OCI-LY3 (cell line): Measurements from ENCODE around the gene ARAP1.

Source experiments
- H2AFZ ChIP-seq: fragments of 200-600, 300-600 bp; shearing (Covaris generic); 2 replicates; pipeline ENCODE4 v1.6.0; 2014; ENCODE audit warnings: antibody characterized with exemption, low read depth, low read length
- H3K27ac ChIP-seq: fragments of 200-600, 300-600 bp; sonication (generic); 2 replicates; pipeline ENCODE4 v1.5.1; 2014; ENCODE audit warnings: mild to moderate bottlenecking, low read length, moderate library complexity, mixed read lengths
- H3K27me3 ChIP-seq: fragments of 200-600, 300-600 bp; sonication (generic); 2 replicates; pipeline ENCODE4 v1.6.1; 2014; ENCODE audit warnings: low read depth, low read length, mixed read lengths
- H3K36me3 ChIP-seq: fragments of 200-600, 300-600 bp; sonication (generic); replicated peaks from 2 replicates; pipeline ENCODE3; 2014; ENCODE audit warnings: low read depth, low read length, mixed read lengths
- H3K4me1 ChIP-seq: fragments of 300-600, 200-600 bp; sonication (generic); 2 replicates; pipeline ENCODE4 v1.6.1; 2014; ENCODE audit warnings: low read length, mixed read lengths
- H3K4me2 ChIP-seq: fragments of 200-600, 300-600 bp; sonication (generic); 2 replicates; pipeline ENCODE4 v1.6.1; 2014; ENCODE audit warnings: low read length, mixed read lengths
- H3K4me3 ChIP-seq: fragments of 300-600, 200-600 bp; sonication (generic); 2 replicates; pipeline ENCODE4 v1.5.1; 2014; ENCODE audit warnings: antibody characterized with exemption, mild to moderate bottlenecking, low read length, moderate library complexity
- H3K79me2 ChIP-seq: fragments of 300-600, 200-600 bp; shearing (Covaris generic); 2 replicates; pipeline ENCODE4 v1.6.1; 2014; ENCODE audit warnings: mild to moderate bottlenecking, low read length, mixed read lengths
- H3K9ac ChIP-seq: fragments of 300-600, 200-600 bp; shearing (Covaris generic); 2 replicates; pipeline ENCODE4 v1.6.0; 2014; ENCODE audit warnings: mild to moderate bottlenecking, low read length, moderate library complexity
- H3K9me3 ChIP-seq: fragments of 200-600, 300-600 bp; shearing (Covaris generic); 2 replicates; pipeline ENCODE4 v1.6.1; 2014; ENCODE audit warnings: low read length, mixed read lengths; ENCODE audit not compliant: insufficient read depth
- H4K20me1 ChIP-seq: fragments of 200-600, 300-600 bp; sonication (generic); 2 replicates; pipeline ENCODE4 v1.6.1; 2016; ENCODE audit warnings: low read length, mixed read lengths; ENCODE audit not compliant: insufficient read depth
- EZH2phosphoT487 ChIP-seq: fragments of 200-600 bp; shearing (Covaris generic); IDR thresholded peaks from 2 replicates; pipeline ENCODE4 v1.6.1; 2018; ENCODE audit warnings: antibody characterized with exemption, mixed run types, low read depth
- TF ChIP-seq, protein P1 (sequence below): fragments of 200-600, 300-600 bp; sonication (generic); IDR thresholded peaks from 2 replicates; pipeline ENCODE4 v1.5.1; 2014; ENCODE audit warnings: antibody characterized with exemption, low read length, low read depth

ARAP1 gene

DNA sequence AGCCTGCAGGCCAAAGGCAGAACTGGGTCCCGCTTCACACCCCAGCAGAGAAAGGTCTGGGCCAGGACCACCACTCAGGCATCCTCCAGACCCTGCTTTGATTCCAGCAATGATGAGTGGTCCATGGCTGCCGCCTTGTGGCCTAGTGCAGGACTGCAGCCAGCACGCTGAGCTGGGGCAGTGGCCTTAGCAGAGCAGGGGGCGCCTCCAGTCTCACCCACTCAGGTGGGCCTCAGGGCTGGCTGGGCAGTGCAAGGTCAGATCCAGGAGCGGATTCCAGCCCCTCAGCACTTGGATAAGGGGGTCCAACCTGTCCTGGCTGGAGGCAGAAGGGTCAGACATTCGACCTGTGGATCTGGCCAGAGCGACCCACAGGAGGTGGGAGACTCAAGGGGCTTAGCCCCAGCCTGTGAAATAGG, 68.4 kb downstream of the ARAP1 start:
- Histone ChIP-seq H3K9me3 (no peaks in the 10 kb centered on the region), H2AFZ (no peak overlapping the region), H3K4me1 (no peaks in the 10 kb centered on the region), H3K27me3 (peaks cover 1% of the 10 kb centered on the region; the same call in 1 of the 2 replicates), H3K9ac (no peak overlapping the region), H3K4me2 (no peak overlapping the region), H3K36me3 (peaks cover 20% of the 10 kb centered on the region), H3K79me2 (no peaks in the 10 kb centered on the region), H4K20me1 (peaks cover 24% of the 10 kb centered on the region), H3K4me3 (no peak overlapping the region), H3K27ac (no peak overlapping the region)
- no peak for TF ChIP-seq EZH2phosphoT487
- TF ChIP-seq, protein P1, sequence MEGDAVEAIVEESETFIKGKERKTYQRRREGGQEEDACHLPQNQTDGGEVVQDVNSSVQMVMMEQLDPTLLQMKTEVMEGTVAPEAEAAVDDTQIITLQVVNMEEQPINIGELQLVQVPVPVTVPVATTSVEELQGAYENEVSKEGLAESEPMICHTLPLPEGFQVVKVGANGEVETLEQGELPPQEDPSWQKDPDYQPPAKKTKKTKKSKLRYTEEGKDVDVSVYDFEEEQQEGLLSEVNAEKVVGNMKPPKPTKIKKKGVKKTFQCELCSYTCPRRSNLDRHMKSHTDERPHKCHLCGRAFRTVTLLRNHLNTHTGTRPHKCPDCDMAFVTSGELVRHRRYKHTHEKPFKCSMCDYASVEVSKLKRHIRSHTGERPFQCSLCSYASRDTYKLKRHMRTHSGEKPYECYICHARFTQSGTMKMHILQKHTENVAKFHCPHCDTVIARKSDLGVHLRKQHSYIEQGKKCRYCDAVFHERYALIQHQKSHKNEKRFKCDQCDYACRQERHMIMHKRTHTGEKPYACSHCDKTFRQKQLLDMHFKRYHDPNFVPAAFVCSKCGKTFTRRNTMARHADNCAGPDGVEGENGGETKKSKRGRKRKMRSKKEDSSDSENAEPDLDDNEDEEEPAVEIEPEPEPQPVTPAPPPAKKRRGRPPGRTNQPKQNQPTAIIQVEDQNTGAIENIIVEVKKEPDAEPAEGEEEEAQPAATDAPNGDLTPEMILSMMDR, result peak; percentile 92

DNA sequence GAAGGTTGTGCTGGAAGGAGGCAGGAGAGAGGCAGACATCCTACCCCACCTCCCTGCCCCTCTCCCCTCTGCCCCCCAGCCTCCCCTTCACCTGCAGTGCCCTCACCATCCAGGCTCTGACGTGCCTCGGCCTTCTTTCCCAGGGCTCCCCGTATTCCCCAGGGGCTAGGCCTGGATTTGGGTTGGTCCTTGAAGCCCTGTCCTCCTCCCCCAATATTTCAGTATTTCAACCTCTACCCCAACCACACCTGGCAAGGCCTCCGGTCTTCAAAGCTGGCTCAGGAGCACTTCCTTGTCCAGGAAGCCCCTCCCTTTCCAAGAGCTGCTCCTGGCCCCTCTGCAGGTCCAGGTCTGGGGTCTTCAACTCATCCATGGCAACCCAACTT, 69.4 kb downstream of the ARAP1 start:
- TF ChIP-seq EZH2phosphoT487, result no peak
- TF ChIP-seq, protein P1, result no peak
- Histone ChIP-seq H4K20me1 (peaks cover 24% of the 10 kb centered on the region), H3K4me2 (no peak overlapping the region), H3K9ac (no peak overlapping the region), H3K4me1 (no peaks in the 10 kb centered on the region), H3K4me3 (no peak overlapping the region), H3K27ac (no peak overlapping the region), H2AFZ (no peak overlapping the region), H3K36me3 (peaks cover 16% of the 10 kb centered on the region), H3K9me3 (no peaks in the 10 kb centered on the region), H3K27me3 (peaks cover 11% of the 10 kb centered on the region; the same call in 1 of the 2 replicates), H3K79me2 (no peaks in the 10 kb centered on the region)

DNA sequence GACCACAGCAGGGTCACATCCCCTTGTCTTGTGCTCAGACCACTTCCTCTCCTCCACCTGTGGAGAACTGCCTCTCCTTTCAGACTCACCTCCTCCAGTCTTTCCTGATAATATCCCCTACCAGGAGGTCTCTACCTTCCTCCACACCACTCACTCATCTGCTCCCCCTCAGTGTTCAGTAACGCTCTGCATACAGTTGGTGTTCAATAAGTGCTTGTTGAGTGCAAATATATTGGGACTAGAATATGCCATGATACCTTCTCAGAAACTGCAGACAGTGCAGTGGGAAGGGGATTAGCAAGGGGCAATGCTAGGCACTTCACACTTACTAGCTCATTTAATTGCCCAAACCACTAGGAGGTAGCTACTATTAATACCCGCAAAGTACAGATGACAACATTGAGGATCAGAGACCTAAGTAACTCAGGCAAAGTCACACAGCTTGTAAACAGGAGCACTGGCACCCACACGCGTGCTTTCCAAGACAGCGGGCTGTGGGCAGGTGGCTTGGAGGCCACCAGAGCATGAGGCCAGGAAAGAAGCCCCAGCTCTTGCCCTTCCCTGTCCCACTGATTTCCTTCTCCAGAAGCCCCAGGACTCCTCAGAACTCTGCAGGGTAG, 69.9 kb downstream of the ARAP1 start:
- Histone ChIP-seq H3K4me2 (no peak overlapping the region), H4K20me1 (peaks cover 24% of the 10 kb centered on the region), H3K9ac (no peak overlapping the region), H3K27me3 (peaks cover 13% of the 10 kb centered on the region; the same call in 1 of the 2 replicates), H3K4me3 (no peak overlapping the region), H3K36me3 (peaks cover 11% of the 10 kb centered on the region), H3K9me3 (no peaks in the 10 kb centered on the region), H3K79me2 (no peaks in the 10 kb centered on the region), H2AFZ (no peak overlapping the region), H3K27ac (no peak overlapping the region), H3K4me1 (no peaks in the 10 kb centered on the region)
- no peak for TF ChIP-seq EZH2phosphoT487
- TF ChIP-seq, protein P1, result no peak

DNA sequence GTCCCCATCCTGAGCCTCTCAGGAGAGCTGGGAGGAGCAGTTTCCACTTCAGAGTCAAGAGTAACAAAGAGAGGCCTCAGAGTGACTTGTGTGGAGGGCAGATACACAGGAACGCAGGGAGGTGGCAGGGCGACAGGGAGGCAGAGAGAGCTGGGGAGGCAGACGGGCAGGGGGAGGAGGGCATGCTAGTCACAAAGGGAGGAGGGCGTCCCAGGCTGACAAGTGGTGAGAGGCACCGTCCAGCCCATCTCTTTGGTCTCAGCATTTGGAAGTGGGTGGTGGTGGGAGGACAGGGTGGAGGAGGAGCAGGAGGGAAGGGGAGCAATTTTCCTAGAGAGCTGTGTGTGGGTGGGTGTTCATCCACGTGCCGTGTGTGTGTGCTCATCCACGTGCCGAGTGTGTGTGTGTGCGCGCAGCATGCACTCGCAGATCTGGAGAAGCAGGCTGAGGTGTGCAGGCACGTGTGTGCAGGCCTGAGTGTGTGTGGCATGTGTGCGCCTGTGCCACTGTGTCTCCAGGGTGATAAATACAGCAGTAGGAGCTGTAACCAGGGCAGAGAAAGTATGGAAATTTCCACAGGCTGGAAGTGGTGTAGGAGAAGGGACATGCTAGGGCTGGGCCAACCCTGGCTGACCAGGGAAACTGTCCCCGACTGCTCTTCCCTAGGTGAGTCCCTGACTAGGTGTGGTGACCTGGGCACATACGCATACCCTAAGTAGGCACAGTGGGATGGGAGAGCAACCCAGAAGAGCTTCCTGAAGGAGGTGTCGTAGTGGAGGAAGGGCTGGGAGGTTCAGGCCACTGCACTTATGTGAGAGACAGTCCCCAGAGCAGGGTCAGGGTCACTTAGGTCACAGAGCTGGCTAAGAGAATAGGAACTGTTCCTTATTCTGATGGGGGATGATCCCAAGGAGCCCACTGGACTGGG, 70.7 kb downstream of the ARAP1 start:
- Histone ChIP-seq H3K4me2 (no peak overlapping the region), H3K4me3 (no peak overlapping the region), H3K9me3 (no peaks in the 10 kb centered on the region), H3K4me1 (no peaks in the 10 kb centered on the region), H3K9ac (no peak overlapping the region), H3K79me2 (no peaks in the 10 kb centered on the region), H3K27me3 (peaks cover 20% of the 10 kb centered on the region; the same call in 1 of the 2 replicates), H2AFZ (no peak overlapping the region), H3K36me3 (peaks cover 5% of the 10 kb centered on the region), H3K27ac (no peak overlapping the region), H4K20me1 (peaks cover 19% of the 10 kb centered on the region)
- TF ChIP-seq EZH2phosphoT487, result no peak
- TF ChIP-seq, protein P1, result no peak
